ENCODE measurements around the gene LLCFC1.

The LLCFC1 gene

DNA sequence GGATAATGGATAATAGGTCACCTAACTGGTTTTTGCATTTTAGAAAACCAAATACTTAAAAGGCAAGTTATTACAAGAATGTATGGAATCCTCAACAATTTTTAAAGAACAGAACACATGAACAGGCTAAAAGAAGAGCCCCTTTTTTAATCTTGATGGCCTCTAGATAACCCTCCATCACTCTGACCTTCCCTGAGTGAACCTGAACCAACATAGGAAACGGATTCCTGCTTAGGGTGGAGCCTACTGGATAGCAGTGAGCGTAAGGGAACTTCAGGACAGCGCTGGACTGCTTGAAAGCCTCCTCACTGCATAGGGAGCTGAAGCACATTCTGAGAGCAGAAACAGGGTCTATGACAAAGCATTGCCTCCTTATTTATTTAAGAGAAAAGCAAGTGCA lies 26.2 kb upstream of the LLCFC1 start:
- no peak overlapping the region for H2AK5ac ChIP-seq (ENCODE audit: low read length)
- H3K9me3 ChIP-seq (ENCODE audit: insufficient read depth, low read depth, low read length), result no peaks in the 10 kb centered on the region
- WGBS (ENCODE audit: extremely low coverage, insufficient coverage, insufficient read length), result no CpG with 5 or more reads among the region's 3 CpGs
- H2BK5ac ChIP-seq (ENCODE audit: low read depth, low read length, poor library complexity), result no peak overlapping the region
- no peak overlapping the region for H3K14ac ChIP-seq (ENCODE audit: low read length)
- no peak overlapping the region for H3K9ac ChIP-seq (ENCODE audit: low read length)
- H4K12ac ChIP-seq (ENCODE audit: low read depth, low read length), result no peak overlapping the region
- DNase-seq, result peak in 1 of 2 donors; percentile 25
- no peaks in the 10 kb centered on the region for H3K79me2 ChIP-seq (ENCODE audit: control insufficient read depth, insufficient read depth, low read length, poor library complexity)
- no peak overlapping the region for H3K23ac ChIP-seq (ENCODE audit: low read length)
- no peak overlapping the region for H3K4ac ChIP-seq (ENCODE audit: low read depth, low read length)
- H2BK12ac ChIP-seq (ENCODE audit: low read length), result no peak overlapping the region
- no peak overlapping the region for H2AFZ ChIP-seq (ENCODE audit: insufficient read depth, low read length, poor library complexity)
- no peaks in the 10 kb centered on the region for H3K36me3 ChIP-seq (ENCODE audit: control insufficient read depth in 1 of 2, insufficient read depth in 2 of 2, low read length in 2 of 2)
- no peak overlapping the region for H3K27ac ChIP-seq (ENCODE audit: low read depth, low read length)
- H3K4me1 ChIP-seq (ENCODE audit: control insufficient read depth in 1 of 2, insufficient read depth in 2 of 2, low read length in 2 of 2), result peaks cover 2 to 9% of the 10 kb centered on the region in 2 experiments
- no peak overlapping the region for H3K18ac ChIP-seq (ENCODE audit: low read length)
- no peak overlapping the region for H2BK120ac ChIP-seq (ENCODE audit: insufficient read depth, low read length, poor library complexity)
- no peak overlapping the region for H4K8ac ChIP-seq (ENCODE audit: low read depth, low read length)
- H3K4me2 ChIP-seq (ENCODE audit: low read length), result peak overlapping the region; percentile 22
- no peak overlapping the region for H4K91ac ChIP-seq (ENCODE audit: low read depth, low read length)
- H3K4me3 ChIP-seq (ENCODE audit: low read depth, low read length), result no peak overlapping the region
- no peaks in the 10 kb centered on the region for H3K79me1 ChIP-seq (ENCODE audit: low read length)
- H3K27me3 ChIP-seq (ENCODE audit: insufficient read depth, low read length), result no peaks in the 10 kb centered on the region

DNA sequence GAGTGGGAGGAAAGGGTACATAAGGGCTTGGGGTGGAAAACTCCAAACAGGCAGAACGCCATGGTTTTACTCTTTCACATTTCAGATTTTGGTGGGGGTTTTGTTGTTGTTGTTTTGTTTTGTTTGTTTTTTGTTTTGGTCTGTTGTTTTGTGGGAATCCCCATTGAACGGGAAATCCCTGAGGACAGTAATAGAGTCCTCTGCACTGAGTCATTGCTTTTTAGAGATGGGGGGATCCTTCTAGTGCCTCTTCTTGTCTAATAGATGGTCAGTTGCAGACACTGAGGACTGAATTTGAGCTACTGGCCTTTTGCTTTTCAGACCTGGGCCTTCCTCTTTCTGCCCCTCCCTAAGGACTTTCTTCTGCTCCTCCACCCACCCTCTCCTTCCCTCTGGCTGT lies 25.7 kb upstream of the LLCFC1 start:
- no peak overlapping the region for H3K9ac ChIP-seq (ENCODE audit: low read length)
- no peaks in the 10 kb centered on the region for H3K9me3 ChIP-seq (ENCODE audit: insufficient read depth, low read depth, low read length)
- no peaks in the 10 kb centered on the region for H3K79me2 ChIP-seq (ENCODE audit: control insufficient read depth, insufficient read depth, low read length, poor library complexity)
- H2AK5ac ChIP-seq (ENCODE audit: low read length), result no peak overlapping the region
- no peak overlapping the region for H2BK12ac ChIP-seq (ENCODE audit: low read length)
- no peaks in the 10 kb centered on the region for H3K36me3 ChIP-seq (ENCODE audit: control insufficient read depth in 1 of 2, insufficient read depth in 2 of 2, low read length in 2 of 2)
- H3K27ac ChIP-seq (ENCODE audit: low read depth, low read length), result no peak overlapping the region
- no peak overlapping the region for H2BK120ac ChIP-seq (ENCODE audit: insufficient read depth, low read length, poor library complexity)
- H3K23ac ChIP-seq (ENCODE audit: low read length), result no peak overlapping the region
- no peak overlapping the region for H4K8ac ChIP-seq (ENCODE audit: low read depth, low read length)
- H4K12ac ChIP-seq (ENCODE audit: low read depth, low read length), result no peak overlapping the region
- H4K91ac ChIP-seq (ENCODE audit: low read depth, low read length), result no peak overlapping the region
- no peak overlapping the region for H3K14ac ChIP-seq (ENCODE audit: low read length)
- no peak overlapping the region for H2AFZ ChIP-seq (ENCODE audit: insufficient read depth, low read length, poor library complexity)
- H3K4me1 ChIP-seq (ENCODE audit: control insufficient read depth in 1 of 2, insufficient read depth in 2 of 2, low read length in 2 of 2), result peaks cover 2 to 9% of the 10 kb centered on the region in 2 experiments
- WGBS (ENCODE audit: extremely low coverage, insufficient coverage, insufficient read length), result no CpG with 5 or more reads among the region's 2 CpGs
- no peak overlapping the region for H3K18ac ChIP-seq (ENCODE audit: low read length)
- no peak overlapping the region for H3K4me3 ChIP-seq (ENCODE audit: low read depth, low read length)
- no peak overlapping the region for H3K4ac ChIP-seq (ENCODE audit: low read depth, low read length)
- no peaks in the 10 kb centered on the region for H3K79me1 ChIP-seq (ENCODE audit: low read length)
- H3K4me2 ChIP-seq (ENCODE audit: low read length), result no peak overlapping the region
- no peak for DNase-seq
- no peak overlapping the region for H2BK5ac ChIP-seq (ENCODE audit: low read depth, low read length, poor library complexity)
- no peaks in the 10 kb centered on the region for H3K27me3 ChIP-seq (ENCODE audit: insufficient read depth, low read length)

DNA sequence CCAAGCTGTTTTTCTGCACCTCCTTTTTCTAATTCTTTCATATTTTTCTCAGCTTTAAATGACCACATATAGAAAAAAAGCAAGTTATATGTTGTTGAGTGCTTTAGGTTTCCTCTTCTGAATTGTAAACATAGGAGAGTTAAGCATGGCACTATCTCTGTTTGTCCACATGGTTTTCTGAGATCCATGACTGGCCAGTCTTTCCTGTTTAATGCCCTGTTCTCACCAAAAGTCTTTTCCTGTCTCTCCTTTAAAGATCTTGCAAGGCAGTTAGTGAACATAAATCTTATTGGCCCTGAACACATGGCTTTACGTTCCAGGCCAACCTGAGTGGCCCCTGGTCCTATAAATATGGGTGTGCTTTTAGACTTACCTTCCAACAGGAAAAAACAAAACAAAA lies 25.2 kb upstream of the LLCFC1 start:
- no peak overlapping the region for H2BK120ac ChIP-seq (ENCODE audit: insufficient read depth, low read length, poor library complexity)
- no peak overlapping the region for H3K9ac ChIP-seq (ENCODE audit: low read length)
- H3K27me3 ChIP-seq (ENCODE audit: insufficient read depth, low read length), result no peaks in the 10 kb centered on the region
- no peak overlapping the region for H2BK5ac ChIP-seq (ENCODE audit: low read depth, low read length, poor library complexity)
- no peak overlapping the region for H3K4me3 ChIP-seq (ENCODE audit: low read depth, low read length)
- H2AFZ ChIP-seq (ENCODE audit: insufficient read depth, low read length, poor library complexity), result no peak overlapping the region
- H3K4ac ChIP-seq (ENCODE audit: low read depth, low read length), result no peak overlapping the region
- no peak overlapping the region for H3K18ac ChIP-seq (ENCODE audit: low read length)
- H3K4me1 ChIP-seq (ENCODE audit: control insufficient read depth in 1 of 2, insufficient read depth in 2 of 2, low read length in 2 of 2), result peaks cover 2 to 9% of the 10 kb centered on the region in 2 experiments
- H3K14ac ChIP-seq (ENCODE audit: low read length), result no peak overlapping the region
- no peaks in the 10 kb centered on the region for H3K36me3 ChIP-seq (ENCODE audit: control insufficient read depth in 1 of 2, insufficient read depth in 2 of 2, low read length in 2 of 2)
- WGBS (ENCODE audit: extremely low coverage, insufficient coverage, insufficient read length), result no CpG with 5 or more reads among the region's 1 CpG
- H4K91ac ChIP-seq (ENCODE audit: low read depth, low read length), result no peak overlapping the region
- no peaks in the 10 kb centered on the region for H3K9me3 ChIP-seq (ENCODE audit: insufficient read depth, low read depth, low read length)
- H4K12ac ChIP-seq (ENCODE audit: low read depth, low read length), result no peak overlapping the region
- H2BK12ac ChIP-seq (ENCODE audit: low read length), result no peak overlapping the region
- no peaks in the 10 kb centered on the region for H3K79me2 ChIP-seq (ENCODE audit: control insufficient read depth, insufficient read depth, low read length, poor library complexity)
- no peak overlapping the region for H2AK5ac ChIP-seq (ENCODE audit: low read length)
- H3K23ac ChIP-seq (ENCODE audit: low read length), result no peak overlapping the region
- H4K8ac ChIP-seq (ENCODE audit: low read depth, low read length), result no peak overlapping the region
- H3K79me1 ChIP-seq (ENCODE audit: low read length), result no peaks in the 10 kb centered on the region
- DNase-seq, result no peak
- no peak overlapping the region for H3K27ac ChIP-seq (ENCODE audit: low read depth, low read length)
- no peak overlapping the region for H3K4me2 ChIP-seq (ENCODE audit: low read length)

DNA sequence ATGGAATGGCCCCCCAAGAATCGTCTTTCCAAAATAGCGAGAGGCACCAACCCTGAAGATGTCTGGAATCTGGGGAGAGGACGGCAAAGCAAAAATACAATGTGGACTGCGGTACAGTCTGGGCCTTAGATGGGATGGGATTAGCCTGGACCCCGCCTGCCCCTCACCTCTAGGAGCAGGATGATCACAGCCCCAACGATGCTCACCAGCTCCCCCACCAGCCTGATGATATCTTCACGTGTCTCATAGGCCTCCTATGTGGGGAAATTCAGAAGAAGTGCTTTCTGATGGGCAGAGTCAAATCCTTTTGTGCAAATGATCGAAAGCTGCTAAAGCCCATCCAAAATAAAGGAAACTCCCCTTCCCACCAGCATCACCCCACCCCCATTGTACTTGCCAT lies 24.0 kb upstream of the LLCFC1 start:
- WGBS (ENCODE audit: extremely low coverage, insufficient coverage, insufficient read length), result no CpG with 5 or more reads among the region's 8 CpGs

More for the DNA sequence above, 24.0 kb upstream of the LLCFC1 start:
- Histone ChIP-seq H4K12ac (ENCODE audit: low read depth, low read length) (no peak overlapping the region), H2BK120ac (ENCODE audit: insufficient read depth, low read length, poor library complexity) (no peak overlapping the region), H2BK12ac (ENCODE audit: low read length) (no peak overlapping the region), H3K9me3 (ENCODE audit: insufficient read depth, low read depth, low read length) (no peaks in the 10 kb centered on the region), H3K18ac (ENCODE audit: low read length) (no peak overlapping the region), H3K4ac (ENCODE audit: low read depth, low read length) (no peak overlapping the region), H3K27ac (ENCODE audit: low read depth, low read length) (no peak overlapping the region), H3K4me2 (ENCODE audit: low read length) (no peak overlapping the region), H3K36me3 (ENCODE audit: control insufficient read depth in 1 of 2, insufficient read depth in 2 of 2, low read length in 2 of 2) (no peaks in the 10 kb centered on the region), H3K9ac (ENCODE audit: low read length) (no peak overlapping the region), H3K4me1 (ENCODE audit: control insufficient read depth in 1 of 2, insufficient read depth in 2 of 2, low read length in 2 of 2) (peaks cover 2 to 9% of the 10 kb centered on the region in 2 experiments), H4K8ac (ENCODE audit: low read depth, low read length) (no peak overlapping the region), H2AFZ (ENCODE audit: insufficient read depth, low read length, poor library complexity) (no peak overlapping the region), H2BK5ac (ENCODE audit: low read depth, low read length, poor library complexity) (no peak overlapping the region), H3K27me3 (ENCODE audit: insufficient read depth, low read length) (no peaks in the 10 kb centered on the region), H3K4me3 (ENCODE audit: low read depth, low read length) (no peak overlapping the region), H4K91ac (ENCODE audit: low read depth, low read length) (no peak overlapping the region), H3K23ac (ENCODE audit: low read length) (no peak overlapping the region), H3K79me2 (ENCODE audit: control insufficient read depth, insufficient read depth, low read length, poor library complexity) (no peaks in the 10 kb centered on the region), H3K14ac (ENCODE audit: low read length) (no peak overlapping the region), H3K79me1 (ENCODE audit: low read length) (no peaks in the 10 kb centered on the region), H2AK5ac (ENCODE audit: low read length) (no peak overlapping the region)
- no peak for DNase-seq
